ENCODE results near the gene GTF2I.
"Not testable (repeated sequence)": the region's sequence is repeated elsewhere in the genome, so short reads cannot be mapped to it uniquely, and the experiment has no call there.

The GTF2I gene

GRCh38 chr7:74674166-74674565 lies 16.6 kb downstream of the GTF2I start:
- no peak for DNase-seq (ENCODE audit: extremely low read depth, low read depth)
- no peak for TF ChIP-seq CTCF (IDR thresholded peaks at IDR 0.05; ENCODE audit: low read depth, low read length, missing control alignments)
- H3K4me3 ChIP-seq (replicated peaks; ENCODE audit: low read depth, low read length) = no peak overlapping the region

DNA sequence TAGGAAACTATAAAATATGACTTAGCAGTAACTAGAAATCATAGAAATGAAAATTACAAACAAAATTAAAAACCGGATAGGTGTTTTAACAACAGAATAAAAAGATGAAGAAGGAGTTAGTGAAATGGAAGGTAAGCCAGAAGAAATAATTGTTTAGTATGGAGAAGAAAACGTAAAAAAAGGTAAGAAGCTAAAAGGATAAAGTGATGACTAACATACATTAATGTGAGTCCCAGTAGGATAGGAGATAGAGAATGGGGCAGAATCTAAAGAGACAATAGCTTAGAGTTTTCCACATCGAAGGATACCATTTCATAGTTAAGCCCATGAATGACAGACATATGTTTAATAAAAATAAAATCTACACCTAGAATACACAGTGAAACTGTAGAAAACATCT lies 25.3 kb downstream of the GTF2I start:
- no peak overlapping the region for H3K4me3 ChIP-seq (replicated peaks; ENCODE audit: low read depth, low read length)
- no peak for TF ChIP-seq CTCF (IDR thresholded peaks at IDR 0.05; ENCODE audit: low read depth, low read length, missing control alignments)
- DNase-seq (ENCODE audit: extremely low read depth, low read depth) = no peak

DNA sequence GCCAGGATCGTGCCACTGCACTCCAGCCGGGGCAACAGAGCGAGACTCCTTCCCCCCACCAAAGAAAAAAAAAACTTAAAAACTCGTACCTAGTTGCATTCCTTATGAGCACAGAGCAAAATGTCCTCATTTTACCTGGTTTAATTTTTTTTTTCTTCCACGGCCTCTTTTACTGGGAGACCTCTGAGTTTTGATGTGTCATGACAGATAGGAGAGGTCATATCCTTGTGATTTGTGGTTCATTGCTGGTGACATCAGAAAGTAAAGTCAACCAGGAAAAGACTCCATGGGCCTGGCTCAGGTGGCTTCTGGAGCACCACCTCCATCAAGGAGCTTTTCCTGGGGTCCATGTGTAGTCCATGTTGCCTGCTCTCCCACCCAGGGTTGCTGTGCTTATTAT lies 26.3 kb downstream of the GTF2I start:
- no peak overlapping the region for H3K4me3 ChIP-seq (replicated peaks; ENCODE audit: low read depth, low read length)
- DNase-seq (ENCODE audit: extremely low read depth, low read depth) = no peak
- no peak for TF ChIP-seq CTCF (IDR thresholded peaks at IDR 0.05; ENCODE audit: low read depth, low read length, missing control alignments)

- DNase-seq (ENCODE audit: extremely low read depth, low read depth) = no peak
- no peak for TF ChIP-seq CTCF (IDR thresholded peaks at IDR 0.05; ENCODE audit: low read depth, low read length, missing control alignments)
- no peak overlapping the region for H3K4me3 ChIP-seq (replicated peaks; ENCODE audit: low read depth, low read length)
Measured at GRCh38 chr7:74684473-74684872, 27.0 kb downstream of the GTF2I start.

- TF ChIP-seq CTCF (IDR thresholded peaks at IDR 0.05; ENCODE audit: low read depth, low read length, missing control alignments) = no peak
- no peak for DNase-seq (ENCODE audit: extremely low read depth, low read depth)
- H3K4me3 ChIP-seq (replicated peaks; ENCODE audit: low read depth, low read length) = no peak overlapping the region
Measured at GRCh38 chr7:74684921-74685320, 27.4 kb downstream of the GTF2I start.

DNA sequence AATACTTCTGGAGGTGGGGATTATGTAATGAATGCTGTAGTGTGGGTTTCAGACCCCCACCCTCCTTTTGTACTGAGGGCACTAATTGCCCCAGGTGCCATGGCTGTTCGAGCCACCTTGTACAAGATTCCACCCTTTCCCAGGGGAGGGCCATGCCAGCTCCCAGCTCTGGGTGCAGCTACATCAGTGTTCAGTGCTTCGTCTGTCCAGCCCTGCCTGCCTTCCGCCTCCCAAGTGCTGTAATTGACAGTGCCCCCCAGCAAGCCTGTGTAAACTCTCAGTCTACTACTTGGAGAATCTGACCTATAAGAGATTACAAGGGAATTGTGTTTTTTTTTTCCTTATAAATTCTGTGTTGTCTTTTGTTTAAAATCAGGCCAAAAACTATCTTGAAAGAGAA lies 33.0 kb downstream of the GTF2I start:
- no peak for TF ChIP-seq CTCF (IDR thresholded peaks at IDR 0.05; ENCODE audit: low read depth, low read length, missing control alignments)
- H3K4me3 ChIP-seq (replicated peaks; ENCODE audit: low read depth, low read length) = no peak overlapping the region
- no peak for DNase-seq (ENCODE audit: extremely low read depth, low read depth)

GRCh38 chr7:74704419-74704818 lies 46.9 kb downstream of the GTF2I start:
- DNase-seq (ENCODE audit: extremely low read depth, low read depth); H3K4me3 ChIP-seq (replicated peaks; ENCODE audit: low read depth, low read length): not testable (repeated sequence)
